ENCODE data around the gene GSTM2.

- TF ChIP-seq POLR2AphosphoS5 (IDR thresholded peaks at IDR 0.05) = no peak
- no peak for TF ChIP-seq CTCF (IDR thresholded peaks at IDR 0.05)
- TF ChIP-seq EP300 (IDR thresholded peaks at IDR 0.05) = no peak
Measured at GRCh38 chr1:109722908-109723691, 55.2 kb downstream of the GSTM2 start.
